Measurements from ENCODE around the gene PCDHGC5. TPM values are rescaled to one million over a fixed set of nuclear protein-coding genes. Genes with fewer than 3 reads are reported as not detected.

PCDHGC5 gene
- total RNA-seq = 2.6 TPM in 2 replicates

GRCh38 chr5:141488591-141489561, at the start of gene PCDHGC5:
Gene PCDHGC5 (plus strand): TSS chr5:141489081. CDS start chr5:141489241, 160 bp downstream.
- peak; percentile 52 for DNase-seq (ENCODE audit: low read depth)
- no peak within 1 kb of the TSS for H3K4me3 ChIP-seq (ENCODE audit: low read depth, low read length)
- TF ChIP-seq CTCF (IDR thresholded peaks at IDR 0.05; ENCODE audit: insufficient read depth, low read depth, low read length) = no peak

- TF ChIP-seq CTCF (IDR thresholded peaks at IDR 0.05; ENCODE audit: insufficient read depth, low read depth, low read length) = peak; percentile 8
- no peak overlapping the region for H3K4me3 ChIP-seq (ENCODE audit: low read depth, low read length)
- no peak for DNase-seq (ENCODE audit: low read depth)
These were observed 49.3 kb upstream of the PCDHGC5 start for GRCh38 chr5:141439411-141440141.

GRCh38 chr5:141440341-141440740, 48.5 kb upstream of the PCDHGC5 start:
- no peak overlapping the region for H3K4me3 ChIP-seq (ENCODE audit: low read depth, low read length)
- no peak for TF ChIP-seq CTCF (IDR thresholded peaks at IDR 0.05; ENCODE audit: insufficient read depth, low read depth, low read length)

GRCh38 chr5:141441571-141442170, 47.2 kb upstream of the PCDHGC5 start:
- no peak for TF ChIP-seq CTCF (IDR thresholded peaks at IDR 0.05; ENCODE audit: insufficient read depth, low read depth, low read length)
- no peak overlapping the region for H3K4me3 ChIP-seq (ENCODE audit: low read depth, low read length)
- DNase-seq (ENCODE audit: low read depth) = no peak

More at GRCh38 chr5:141440341-141440740, 48.5 kb upstream of the PCDHGC5 start:
- no peak for DNase-seq (ENCODE audit: low read depth)

GRCh38 chr5:141465351-141465750, 23.5 kb upstream of the PCDHGC5 start:
- peak; percentile 45 for DNase-seq (ENCODE audit: low read depth)
- no peak for TF ChIP-seq CTCF (IDR thresholded peaks at IDR 0.05; ENCODE audit: insufficient read depth, low read depth, low read length)
- H3K4me3 ChIP-seq (ENCODE audit: low read depth, low read length) = no peak overlapping the region

GRCh38 chr5:141475625-141476131, 13.2 kb upstream of the PCDHGC5 start, which contains the start of gene PCDHGC3:
Gene PCDHGC3 (plus strand): TSS chr5:141475966. CDS start chr5:141476117, 151 bp downstream.
- DNase-seq (ENCODE audit: low read depth) = peak; percentile 96
- H3K4me3 ChIP-seq (ENCODE audit: low read depth, low read length) = peak within 1 kb of the TSS; percentile 88
- peak; percentile 38 for TF ChIP-seq CTCF (IDR thresholded peaks at IDR 0.05; ENCODE audit: insufficient read depth, low read depth, low read length)

All from fibroblast of villous mesenchyme (primary cell).